HCT116 (cell line): Measurements from ENCODE around the gene KDM3B. TPM values are rescaled to one million over a fixed set of nuclear protein-coding genes. Genes with fewer than 3 reads are reported as not detected.

ENCODE experiments used
- ATAC-seq: fragments of 200-7000 bp; cut with Tn5 transposase; 2 replicates; pipeline ENCODE4 v1.9.1; 2020; ENCODE audit warnings: mild to moderate bottlenecking, moderate library complexity
- BruUV-seq: library from RNA; stranded (reverse); fragments of 400-500 nt; replicated peaks from 2 replicates; lab custom pipeline; 2021; lab: Mats Ljungman, UMichigan
- CTCF ChIA-PET: fragments of 300-600 bp; sonication (Branson Sonifier 250); formaldehyde crosslinking; loops from one replicate; lab custom pipeline; 2021; ENCODE audit warnings: antibody characterized with exemption; lab: Charles Lee
- POLR2A ChIA-PET: fragments of 300-600, 350-600 bp; sonication (Branson Sonifier 250); formaldehyde crosslinking; loops from one replicate; lab custom pipeline; 2021; ENCODE audit warnings: antibody characterized with exemption; lab: Charles Lee
- RAD21 ChIA-PET, 2 experiments: fragments of 300-600 bp; sonication (Branson Sonifier 250); formaldehyde crosslinking; loops; one replicate each; lab custom pipeline; 2023; ENCODE audit warnings: low total read pairs in 2 of 2; ENCODE audit not compliant: uncharacterized antibody in 2 of 2, unreplicated experiment in 2 of 2, low non-redundant PET in 1 of 2; lab: Charles Lee
- DNase-seq: peaks from one replicate; pipeline ENCODE4 v3.0.0-alpha.2; 2010; ENCODE audit warnings: low read depth, low spot score
- H2AFZ ChIP-seq: fragments of 200-600 bp; shearing (Covaris generic), sonication (generic); 2 replicates; pipeline ENCODE4 v1.6.1; 2017; ENCODE audit warnings: low read depth, mixed run types, mixed read lengths, antibody characterized with exemption, low read length; ENCODE audit not compliant: poor library complexity, severe bottlenecking
- H3K27ac ChIP-seq: 2 replicates; pipeline ENCODE4 v1.5.1; 2012; ENCODE audit warnings: low read depth, low read length
- H3K27me3 ChIP-seq: fragments of 200-600 bp; sonication (generic); 2 replicates; pipeline ENCODE4 v1.6.1; 2016; ENCODE audit warnings: mixed run types, low read length, mixed read lengths; ENCODE audit not compliant: insufficient read depth
- H3K36me3 ChIP-seq, 2 experiments: fragments of 200-500 bp in 1 of 2; fragments of 200-600 bp in 1 of 2; sonication (Bioruptor generic) in 1 of 2; sonication (generic) in 1 of 2; 2 replicates each; pipeline versions ENCODE4 v1.5.1 to v1.6.1; 2014 to 2016; ENCODE audit warnings: low read length in 2 of 2, inconsistent platforms in 1 of 2, mixed read lengths in 1 of 2, mixed run types in 1 of 2; ENCODE audit not compliant: insufficient read depth in 2 of 2, control insufficient read depth in 1 of 2
- H3K4me1 ChIP-seq, 2 experiments: fragments of 200-600 bp in 1 of 2; sonication (generic) in 1 of 2; 2 replicates each; pipeline versions ENCODE4 v1.5.1 to v1.6.1; 2012 to 2017; ENCODE audit warnings: low read length in 2 of 2, inconsistent platforms in 1 of 2, mild to moderate bottlenecking in 1 of 2, mixed read lengths in 1 of 2, mixed run types in 1 of 2, moderate library complexity in 1 of 2; ENCODE audit not compliant: insufficient read depth in 2 of 2, control insufficient read depth in 1 of 2
- H3K4me2 ChIP-seq: fragments of 200-600 bp; sonication (generic); 2 replicates; pipeline ENCODE4 v1.6.1; 2017; ENCODE audit warnings: mixed run types, low read length, mixed read lengths
- H3K4me3 ChIP-seq, 2 experiments: fragments of 200-600 bp in 1 of 2; sonication (generic) in 1 of 2; replicated peaks in 1 of 2; 2 replicates each; pipeline ENCODE4 v1.5.1; 2011 to 2016; ENCODE audit warnings: low read length in 2 of 2, control low read depth in 1 of 2, low read depth in 1 of 2, mild to moderate bottlenecking in 1 of 2, mixed read lengths in 1 of 2, mixed run types in 1 of 2
- H3K79me2 ChIP-seq: fragments of 200-600 bp; sonication (generic); 2 replicates; pipeline ENCODE4 v1.6.1; 2017; ENCODE audit warnings: mild to moderate bottlenecking, mixed run types, low read length, moderate library complexity, mixed read lengths; ENCODE audit not compliant: insufficient read depth
- H3K9ac ChIP-seq: fragments of 200-600 bp; sonication (generic); 2 replicates; pipeline ENCODE4 v1.6.1; 2016; ENCODE audit warnings: low read length, mixed read lengths
- H3K9me2 ChIP-seq: fragments of 200-600 bp; sonication (generic), shearing (Covaris generic); 2 replicates; pipeline ENCODE4 v1.6.1; 2017; ENCODE audit warnings: mixed run types, mild to moderate bottlenecking, moderate library complexity; ENCODE audit not compliant: insufficient read depth
- H3K9me3 ChIP-seq, 2 experiments: fragments of 200-500 bp in 1 of 2; fragments of 200-600 bp in 1 of 2; sonication (Bioruptor generic) in 1 of 2; sonication (generic) in 1 of 2; 2 replicates each; pipeline ENCODE4 v1.6.1; 2014 to 2017; ENCODE audit warnings: low read length in 2 of 2, mixed read lengths in 2 of 2, inconsistent platforms in 1 of 2, low read depth in 1 of 2, mild to moderate bottlenecking in 1 of 2, mixed run types in 1 of 2, moderate library complexity in 1 of 2; ENCODE audit not compliant: control insufficient read depth in 1 of 2, insufficient read depth in 1 of 2
- H4K20me1 ChIP-seq: fragments of 200-600 bp; sonication (generic), shearing (Covaris generic); 2 replicates; pipeline ENCODE4 v1.6.1; 2017; ENCODE audit warnings: mixed run types, mild to moderate bottlenecking, moderate library complexity; ENCODE audit not compliant: insufficient read depth
- EZH2 ChIP-seq: fragments of 200-600 bp; sonication (generic); IDR thresholded peaks from 2 replicates; pipeline ENCODE4 v1.6.1; 2017; ENCODE audit warnings: antibody characterized with exemption, mixed run types
- EZH2phosphoT487 ChIP-seq: fragments of 200-600 bp; IDR thresholded peaks from 2 replicates; pipeline ENCODE4 v1.6.1; 2018; ENCODE audit warnings: antibody characterized with exemption, borderline replicate concordance
- JUND ChIP-seq: IDR thresholded peaks from 2 replicates; pipeline ENCODE4 v1.6.1; 2012
- POLR2A ChIP-seq: IDR thresholded peaks from 2 replicates; pipeline ENCODE4 v1.7.0; 2011; ENCODE audit warnings: borderline replicate concordance; ENCODE audit not compliant: insufficient read depth, insufficient read length; ENCODE audit errors: extremely low read depth
- POLR2AphosphoS5 ChIP-seq: IDR thresholded peaks from 2 replicates; pipeline ENCODE4 v1.6.1; 2011; ENCODE audit warnings: mild to moderate bottlenecking, low read depth, low read length, moderate library complexity
- RAD21 ChIP-seq: IDR thresholded peaks from 2 replicates; pipeline ENCODE4 v1.6.1; 2012; ENCODE audit warnings: low read depth, mild to moderate bottlenecking
- SRF ChIP-seq: IDR thresholded peaks from 2 replicates; pipeline ENCODE4 v1.6.1; 2012; ENCODE audit warnings: low read depth
- TCF7L2 ChIP-seq: IDR thresholded peaks from 2 replicates; pipeline ENCODE4 v1.7.0; 2011; ENCODE audit warnings: borderline replicate concordance, inconsistent platforms; ENCODE audit not compliant: insufficient read depth, insufficient read length; ENCODE audit errors: extremely low read depth
- ZFX ChIP-seq: fragments of 450-650 bp; IDR thresholded peaks from 2 replicates; pipeline ENCODE4 v1.6.1; 2017
- intact Hi-C: fragments of 100-400 bp; cut with micrococcal nuclease; formaldehyde crosslinking; loops from 2 replicates; pipeline ENCODE4 v1.10.0; 2022
- total RNA-seq: library from RNA; stranded (reverse); gene quantifications from one replicate; pipeline ENCODE4 v1.2.1, GENCODE V29; 2021; ENCODE audit not compliant: unreplicated experiment
- TF ChIP-seq, protein P1 (sequence below), 3 experiments: fragments of 200-600 bp in 1 of 3; sonication (generic) in 1 of 3; IDR thresholded peaks in 2 of 3; conservative IDR thresholded peaks in 1 of 3; 2 replicates each; pipeline ENCODE4 v1.5.1; 2012 to 2017; ENCODE audit warnings: low read depth in 2 of 3, low read length in 2 of 3, antibody characterized with exemption in 1 of 3, borderline replicate concordance in 1 of 3, control low read depth in 1 of 3, mild to moderate bottlenecking in 1 of 3, mixed read lengths in 1 of 3, mixed run types in 1 of 3, moderate library complexity in 1 of 3; ENCODE audit not compliant: insufficient read depth in 1 of 3
- TF ChIP-seq, protein P2 (sequence below): IDR thresholded peaks from 2 replicates; pipeline ENCODE4 v1.6.1; 2012
- TF ChIP-seq, protein P3 (sequence below): IDR thresholded peaks from 2 replicates; pipeline ENCODE4 v1.6.1; 2011; ENCODE audit warnings: mild to moderate bottlenecking, low read length, moderate library complexity; ENCODE audit not compliant: insufficient replicate concordance; ENCODE audit errors: extremely low read depth

Gene KDM3B
- total RNA-seq, 1 experiment from 2014 or later = 65.1 TPM

DNA sequence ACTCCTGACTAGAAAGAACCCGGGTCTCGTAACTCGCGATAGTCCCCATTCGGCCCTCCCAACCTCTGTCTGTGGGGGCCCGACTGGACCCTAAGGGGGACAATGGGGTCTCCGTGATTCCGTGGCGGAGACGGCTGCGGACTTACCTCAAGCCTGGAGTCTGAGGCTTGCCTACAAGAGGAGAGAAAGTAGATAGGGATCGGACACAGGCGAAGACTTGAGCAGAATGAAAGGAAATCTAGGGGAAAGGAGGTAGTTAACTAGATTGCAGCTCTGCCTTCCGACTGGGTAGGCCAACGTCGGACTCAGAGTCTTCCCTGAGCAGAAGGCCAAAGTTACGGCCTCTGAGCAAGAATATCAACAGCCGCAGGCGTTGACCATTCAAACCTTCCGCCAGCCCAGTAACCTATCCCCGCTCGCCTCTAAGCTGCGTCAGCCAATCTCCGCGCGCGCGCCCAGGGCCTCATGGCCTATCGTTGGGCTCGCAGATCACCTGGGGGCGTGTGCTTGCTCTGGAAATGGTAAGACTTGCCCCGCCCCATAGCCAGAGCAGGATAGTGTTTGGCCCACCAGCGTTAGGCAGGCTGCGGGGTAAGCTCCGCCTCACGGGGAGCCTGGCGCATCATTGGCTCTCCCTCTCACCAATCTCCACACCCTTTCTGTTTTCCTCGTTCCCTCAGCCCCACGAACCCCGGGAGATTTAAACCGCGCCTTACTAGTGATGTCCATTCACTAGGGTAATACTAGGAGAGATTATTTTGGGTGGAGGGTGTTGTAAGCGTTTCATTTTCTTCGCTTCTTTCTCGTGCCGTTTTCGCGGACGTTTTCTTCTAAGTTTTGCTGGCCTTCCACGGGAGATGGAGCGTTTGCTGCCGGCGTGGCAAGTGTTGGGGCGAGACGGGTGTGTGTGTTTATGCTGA lies 20.8 kb upstream of the KDM3B start, which contains the start of gene CDC25C:
Gene CDC25C, minus strand, starts transcription at position 356 of the 920 bp plus-strand sequence. CDS start 624 bp downstream, outside the sequence.
- H3K4me2 ChIP-seq = peak within 1 kb of the TSS; percentile 80
- H3K9me2 ChIP-seq = no peaks in the 10 kb centered on the region
- no peaks in the 10 kb centered on the region for H3K36me3 ChIP-seq
- no peaks in the 10 kb centered on the region for H3K9me3 ChIP-seq
- ChIA-PET CTCF (interaction anchor here (0.6 to 3.1 kb wide), 2 partner anchors 21 to 49 kb away, joined by 3 to 22 read pairs; partner anchors contain the start of gene KDM3B), POLR2A (interaction anchor here (0.5 to 1.9 kb wide), 6 partner anchors 9 to 153 kb away, joined by 3 to 6 read pairs (median 4); partner anchors contain the start of genes BRD8 and KIF20A), RAD21 (no interaction called here)
- peak; percentile 98 for ATAC-seq
- H4K20me1 ChIP-seq = no peaks in the 10 kb centered on the region
- H3K27me3 ChIP-seq = no peaks in the 10 kb centered on the region
- peak within 1 kb of the TSS; percentile 25; the same call in 1 of the 2 replicates for H3K27ac ChIP-seq
- intact Hi-C loops = no loop called here
- TF ChIP-seq RAD21 (no peak), POLR2AphosphoS5 (peak; percentile 94), JUND (no peak), ZFX (peak; percentile 28; the same call in 1 of the 2 replicates), POLR2A (peak; percentile 28)
- TF ChIP-seq, all 23 proteins: peak for 3
- peak within 1 kb of the TSS; percentile 87 to 88 for H3K4me3 ChIP-seq
- peaks cover 4 to 26% of the 10 kb centered on the region in 2 experiments; a peak in 3 of 4 replicates for H3K4me1 ChIP-seq
- H2AFZ ChIP-seq = peak within 1 kb of the TSS; percentile 97
- H3K9ac ChIP-seq = peak within 1 kb of the TSS; percentile 83
- H3K79me2 ChIP-seq = peaks cover 6% of the 10 kb centered on the region; the same call in 1 of the 2 replicates
- DNase-seq = peak; percentile 97
- BruUV-seq = no TSS peak

DNA sequence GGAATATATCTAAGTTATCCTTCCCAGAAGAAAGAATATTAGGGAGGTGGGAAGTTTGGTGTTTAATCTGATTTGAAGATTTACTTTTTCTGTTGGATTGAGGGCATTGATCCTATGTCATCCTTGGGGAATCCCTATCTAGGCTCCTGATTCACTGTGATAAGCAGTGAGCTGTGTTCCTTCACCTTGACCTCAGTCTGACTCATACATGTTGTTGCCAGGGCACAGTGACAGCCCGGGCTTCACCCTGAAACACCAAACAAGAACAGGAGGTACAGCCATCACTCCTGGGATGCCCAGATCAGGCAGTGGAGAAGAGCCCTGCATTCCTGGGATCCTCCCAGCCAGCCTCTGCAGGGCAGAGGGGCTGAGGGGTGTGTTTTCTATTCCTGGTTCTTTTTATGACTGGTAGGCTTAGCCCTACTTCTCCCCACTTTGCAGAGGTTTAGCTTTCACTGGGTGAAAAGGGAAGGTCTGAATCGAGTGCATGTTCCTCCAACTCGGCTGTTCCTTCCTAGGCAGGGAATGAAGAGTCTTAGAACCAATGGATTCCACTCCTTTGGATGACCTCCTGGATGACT lies 17.5 kb upstream of the KDM3B start:
- no peak overlapping the region for H3K9ac ChIP-seq
- no peak overlapping the region for H3K4me2 ChIP-seq
- H3K79me2 ChIP-seq = peaks cover 23% of the 10 kb centered on the region
- H4K20me1 ChIP-seq = no peaks in the 10 kb centered on the region
- peaks cover 4 to 45% of the 10 kb centered on the region in 2 experiments; a peak in 3 of 4 replicates for H3K4me1 ChIP-seq
- no peak overlapping the region for H2AFZ ChIP-seq
- no peak for DNase-seq
- no peak overlapping the region for H3K4me3 ChIP-seq
- ChIA-PET POLR2A (no interaction called here), RAD21 (no interaction called here), CTCF (interaction anchor here (1.6 kb wide), 1 partner anchor 18 kb away, joined by 5 read pairs; the partner anchor contains the start of gene KDM3B)
- H3K27me3 ChIP-seq = no peaks in the 10 kb centered on the region
- H3K9me2 ChIP-seq = no peaks in the 10 kb centered on the region
- intact Hi-C loops = no loop called here
- no peak for ATAC-seq
- H3K9me3 ChIP-seq = no peaks in the 10 kb centered on the region
- no peaks in the 10 kb centered on the region; a peak in 1 of 4 replicates for H3K36me3 ChIP-seq
- no TSS peak for BruUV-seq
- no peak overlapping the region for H3K27ac ChIP-seq
- TF ChIP-seq EZH2phosphoT487 (no peak), EZH2 (no peak), SRF (no peak), TCF7L2 (no peak)
- TF ChIP-seq, protein P1, sequence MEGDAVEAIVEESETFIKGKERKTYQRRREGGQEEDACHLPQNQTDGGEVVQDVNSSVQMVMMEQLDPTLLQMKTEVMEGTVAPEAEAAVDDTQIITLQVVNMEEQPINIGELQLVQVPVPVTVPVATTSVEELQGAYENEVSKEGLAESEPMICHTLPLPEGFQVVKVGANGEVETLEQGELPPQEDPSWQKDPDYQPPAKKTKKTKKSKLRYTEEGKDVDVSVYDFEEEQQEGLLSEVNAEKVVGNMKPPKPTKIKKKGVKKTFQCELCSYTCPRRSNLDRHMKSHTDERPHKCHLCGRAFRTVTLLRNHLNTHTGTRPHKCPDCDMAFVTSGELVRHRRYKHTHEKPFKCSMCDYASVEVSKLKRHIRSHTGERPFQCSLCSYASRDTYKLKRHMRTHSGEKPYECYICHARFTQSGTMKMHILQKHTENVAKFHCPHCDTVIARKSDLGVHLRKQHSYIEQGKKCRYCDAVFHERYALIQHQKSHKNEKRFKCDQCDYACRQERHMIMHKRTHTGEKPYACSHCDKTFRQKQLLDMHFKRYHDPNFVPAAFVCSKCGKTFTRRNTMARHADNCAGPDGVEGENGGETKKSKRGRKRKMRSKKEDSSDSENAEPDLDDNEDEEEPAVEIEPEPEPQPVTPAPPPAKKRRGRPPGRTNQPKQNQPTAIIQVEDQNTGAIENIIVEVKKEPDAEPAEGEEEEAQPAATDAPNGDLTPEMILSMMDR (IDR thresholded peaks at IDR 0.05 in 2 of 3, conservative IDR thresholded peaks at IDR 0.05 in 1 of 3; ENCODE audit: borderline replicate concordance in 1 of 3, insufficient read depth in 1 of 3, low read depth in 2 of 3, low read length in 2 of 3) = no peak
- TF ChIP-seq, protein P2, sequence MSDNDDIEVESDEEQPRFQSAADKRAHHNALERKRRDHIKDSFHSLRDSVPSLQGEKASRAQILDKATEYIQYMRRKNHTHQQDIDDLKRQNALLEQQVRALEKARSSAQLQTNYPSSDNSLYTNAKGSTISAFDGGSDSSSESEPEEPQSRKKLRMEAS = no peak
- TF ChIP-seq, protein P3, sequence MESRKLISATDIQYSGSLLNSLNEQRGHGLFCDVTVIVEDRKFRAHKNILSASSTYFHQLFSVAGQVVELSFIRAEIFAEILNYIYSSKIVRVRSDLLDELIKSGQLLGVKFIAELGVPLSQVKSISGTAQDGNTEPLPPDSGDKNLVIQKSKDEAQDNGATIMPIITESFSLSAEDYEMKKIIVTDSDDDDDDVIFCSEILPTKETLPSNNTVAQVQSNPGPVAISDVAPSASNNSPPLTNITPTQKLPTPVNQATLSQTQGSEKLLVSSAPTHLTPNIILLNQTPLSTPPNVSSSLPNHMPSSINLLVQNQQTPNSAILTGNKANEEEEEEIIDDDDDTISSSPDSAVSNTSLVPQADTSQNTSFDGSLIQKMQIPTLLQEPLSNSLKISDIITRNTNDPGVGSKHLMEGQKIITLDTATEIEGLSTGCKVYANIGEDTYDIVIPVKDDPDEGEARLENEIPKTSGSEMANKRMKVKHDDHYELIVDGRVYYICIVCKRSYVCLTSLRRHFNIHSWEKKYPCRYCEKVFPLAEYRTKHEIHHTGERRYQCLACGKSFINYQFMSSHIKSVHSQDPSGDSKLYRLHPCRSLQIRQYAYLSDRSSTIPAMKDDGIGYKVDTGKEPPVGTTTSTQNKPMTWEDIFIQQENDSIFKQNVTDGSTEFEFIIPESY = no peak
